Lower leg skin (tissue), 3 donors: Measurements from ENCODE around the gene SLX4IP.

Source experiments
- CTCF ChIP-seq, 3 donors: fragments of 450-650 bp; IDR thresholded peaks; one replicate each; pipeline ENCODE4 v1.5.1; 2016; ENCODE audit warnings: antibody characterized with exemption in 3 of 3, mild to moderate bottlenecking in 3 of 3, moderate library complexity in 2 of 3
- POLR2A ChIP-seq, 2 donors: fragments of 450-650 bp; IDR thresholded peaks; one replicate each; pipeline ENCODE4 v1.6.1; 2016 to 2017; ENCODE audit warnings: antibody characterized with exemption in 2 of 2, mild to moderate bottlenecking in 1 of 2, moderate library complexity in 1 of 2

- TF ChIP-seq CTCF (IDR thresholded peaks at IDR 0.05) = no peak
- no peak for TF ChIP-seq POLR2A (IDR thresholded peaks at IDR 0.05)
Observed at GRCh38 chr20:10511170-10511508, 76.0 kb downstream of the SLX4IP start.
